Stimulated activated naive CD8-positive, alpha-beta T cell treated with anti-CD3 and anti-CD28 coated beads, Interleukin-15, Interleukin-2, amounts not matched to agents 100 U/mL and 50 U/mL, for 24 hours (primary cell): ENCODE data around the gene ASPG.

Experiments
- ATAC-seq: fragments of 150-1000 bp; cut with Tn5 transposase; one replicate; pipeline ENCODE4 v1.10.0; 2021
- DNase-seq: peaks from one replicate; pipeline ENCODE4 v3.0.0; 2021

Gene ASPG

DNA sequence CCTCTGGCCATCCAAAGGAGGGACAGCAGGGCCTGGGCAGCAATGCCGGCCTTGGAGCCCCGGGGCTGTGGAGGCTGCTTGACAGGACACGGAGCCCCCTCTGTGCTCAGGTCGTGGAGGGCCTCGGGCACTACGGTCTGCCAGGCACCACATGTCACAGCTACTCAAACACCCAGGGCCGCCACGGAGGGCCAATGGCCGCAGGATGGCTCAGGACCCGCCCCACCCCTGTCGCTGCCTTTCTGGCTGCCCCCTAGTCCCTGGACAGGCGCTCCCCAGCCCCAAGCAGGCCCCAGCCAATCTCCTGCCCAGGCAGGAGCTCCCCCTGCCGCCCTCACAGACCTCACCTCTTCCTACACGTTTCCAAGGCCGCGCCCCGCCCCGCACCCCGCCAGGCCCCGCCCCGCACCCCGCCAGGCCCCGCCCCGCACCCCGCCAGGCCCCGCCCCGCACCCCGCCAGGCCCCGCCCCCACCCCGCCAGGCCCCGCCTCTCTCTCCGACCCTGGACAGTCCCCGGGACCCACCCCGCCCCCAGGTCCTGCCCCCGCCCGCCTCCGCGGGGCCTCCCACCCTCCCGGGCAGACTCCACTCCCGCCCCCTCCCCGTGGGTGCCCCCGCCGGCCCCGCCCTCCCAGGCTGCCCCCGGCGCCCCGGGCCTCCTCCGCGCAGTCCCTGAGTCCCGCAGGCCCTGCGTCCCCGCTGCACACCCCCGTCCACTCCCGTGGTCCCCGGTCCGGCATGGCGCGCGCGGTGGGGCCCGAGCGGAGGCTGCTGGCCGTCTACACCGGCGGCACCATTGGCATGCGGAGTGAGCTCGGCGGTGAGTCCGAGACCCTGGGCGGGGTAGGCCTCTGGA, at the start of gene ASPG:
Gene ASPG (plus strand): TSS at position 669 of the 857 bp plus-strand sequence. CDS start 71 bp downstream, at position 740.
- ATAC-seq (no peak), DNase-seq (no peak)

DNA sequence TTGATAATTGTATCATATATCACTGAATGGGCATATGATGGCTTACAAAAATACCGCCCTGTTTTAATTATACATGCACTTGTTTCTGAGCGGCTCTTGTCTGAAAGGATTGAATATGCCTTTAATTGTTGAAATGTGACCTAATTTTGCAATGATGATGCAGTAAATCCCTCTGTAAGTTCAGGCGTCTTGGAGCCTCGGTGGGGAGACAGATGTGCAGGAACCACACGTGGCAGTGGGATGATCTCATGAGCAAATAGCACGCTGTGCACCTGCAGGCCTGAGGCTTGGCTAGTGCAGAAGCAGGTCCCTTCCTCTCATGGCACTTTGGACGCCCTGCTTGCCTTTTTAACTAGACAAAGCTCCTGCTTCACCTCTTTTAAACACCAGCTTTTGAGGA, 49.3 kb upstream of the ASPG start:
- DNase-seq (no peak), ATAC-seq (no peak)

DNA sequence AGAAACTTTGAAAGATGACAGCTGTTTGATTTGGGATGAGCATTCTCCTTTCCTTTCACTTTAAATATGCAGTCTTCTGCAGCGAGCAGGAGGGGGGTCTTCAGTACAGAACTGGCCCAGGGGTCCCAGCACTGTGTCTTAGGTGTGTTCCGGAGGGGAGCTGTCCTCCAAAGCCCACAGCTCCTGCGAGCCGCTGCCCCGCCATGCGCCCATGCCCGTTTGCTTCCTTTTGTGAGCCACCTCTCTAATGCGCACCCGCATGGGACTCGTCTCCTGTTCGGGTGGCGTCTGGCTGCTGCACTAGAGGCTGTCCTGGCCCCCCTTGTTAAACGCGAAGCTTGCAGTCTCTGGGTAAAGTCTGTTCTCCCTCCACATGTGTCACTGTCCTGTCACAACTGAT, 48.4 kb upstream of the ASPG start:
- no peak for ATAC-seq

DNA sequence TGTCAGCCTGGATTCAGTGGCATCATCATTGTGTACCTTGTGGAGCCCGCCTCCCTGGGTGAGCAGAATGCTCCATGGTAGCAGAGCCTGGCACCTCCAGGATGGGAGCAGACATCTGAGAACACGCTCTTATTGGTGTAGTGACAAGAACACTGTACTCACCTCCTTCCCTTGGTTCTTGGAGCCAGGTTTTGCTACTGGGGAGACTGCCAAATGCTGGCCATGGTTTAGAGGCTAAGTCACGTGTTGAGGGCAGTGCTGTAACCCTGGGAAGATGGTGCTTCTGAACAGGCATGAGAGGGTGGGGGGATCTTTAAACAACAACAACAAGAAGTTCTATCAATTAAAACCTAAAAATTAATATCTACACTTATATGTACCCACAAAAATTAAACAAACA, 47.6 kb upstream of the ASPG start:
- DNase-seq, result no peak
- ATAC-seq, result no peak

More for the DNA sequence above, 48.4 kb upstream of the ASPG start:
- no peak for DNase-seq

DNA sequence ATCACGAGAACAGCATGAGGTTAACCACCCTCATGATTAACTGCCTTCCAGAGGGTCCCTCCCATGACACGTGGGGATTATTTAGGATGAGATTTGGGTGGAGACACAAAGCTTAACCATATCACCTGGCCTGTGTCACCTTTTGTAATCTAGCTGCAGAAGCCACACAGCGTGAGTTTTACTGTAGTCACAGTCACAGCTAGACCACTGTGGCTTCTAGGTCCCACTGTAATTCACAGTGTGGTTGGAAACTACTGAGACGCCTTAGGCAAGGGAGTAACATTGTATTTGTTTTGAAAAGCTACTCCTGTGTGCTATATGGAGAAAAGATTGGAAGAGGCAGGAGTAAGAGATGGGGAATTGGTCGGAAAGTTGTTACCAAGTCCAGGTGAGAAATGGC, 46.3 kb upstream of the ASPG start:
- peak; percentile 49 for ATAC-seq
- DNase-seq, result no peak

DNA sequence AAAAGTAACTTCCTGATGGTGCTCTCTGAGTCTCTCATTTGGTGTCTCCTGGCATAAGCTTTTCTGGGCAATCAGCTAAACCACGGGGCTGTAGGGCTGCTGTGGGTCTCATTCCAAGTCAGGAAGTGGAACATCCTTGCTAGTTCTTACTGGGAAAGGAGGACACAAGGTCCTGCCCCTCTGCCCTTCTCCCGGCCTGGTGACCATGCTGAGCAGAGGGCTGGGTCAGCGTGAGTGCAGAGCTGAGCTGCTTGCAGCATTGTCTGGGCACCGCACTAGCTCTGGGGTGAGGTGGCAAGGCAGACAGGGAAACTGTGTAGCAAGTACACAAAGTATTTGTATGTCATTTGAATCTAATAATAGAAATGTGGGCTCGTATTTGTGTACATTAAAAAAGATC, 45.0 kb upstream of the ASPG start:
- DNase-seq (no peak), ATAC-seq (no peak)

DNA sequence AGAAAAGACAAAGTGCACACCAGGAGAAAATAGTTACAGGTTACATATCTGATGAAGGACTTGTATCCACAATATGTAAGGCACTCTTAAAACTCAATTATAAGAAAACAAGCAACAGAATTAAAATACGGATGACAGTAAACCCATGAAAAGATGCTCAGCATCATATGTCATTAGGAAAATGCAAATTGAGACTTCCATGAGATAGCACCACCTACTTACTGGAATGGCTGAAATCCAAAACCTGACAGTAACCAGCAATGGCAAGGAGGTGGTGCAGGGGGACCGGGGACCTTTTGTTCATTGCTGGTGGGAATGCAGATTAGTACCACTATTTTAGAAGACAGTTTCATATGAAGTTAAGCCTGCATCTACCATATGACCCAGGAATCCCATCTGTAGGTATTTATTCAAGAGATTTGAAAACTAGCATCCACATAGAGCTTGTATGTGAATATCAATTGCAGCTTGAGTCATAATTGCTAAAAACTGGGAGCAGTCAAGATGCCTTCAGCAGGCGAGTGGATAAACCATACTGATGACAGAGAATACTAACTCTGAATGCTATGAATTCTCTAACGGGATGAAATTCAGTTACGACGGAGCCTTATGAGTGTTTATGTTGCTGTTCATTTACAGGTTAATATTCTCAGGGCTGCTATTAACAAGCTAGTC, 43.9 kb upstream of the ASPG start:
- DNase-seq (no peak), ATAC-seq (no peak)

DNA sequence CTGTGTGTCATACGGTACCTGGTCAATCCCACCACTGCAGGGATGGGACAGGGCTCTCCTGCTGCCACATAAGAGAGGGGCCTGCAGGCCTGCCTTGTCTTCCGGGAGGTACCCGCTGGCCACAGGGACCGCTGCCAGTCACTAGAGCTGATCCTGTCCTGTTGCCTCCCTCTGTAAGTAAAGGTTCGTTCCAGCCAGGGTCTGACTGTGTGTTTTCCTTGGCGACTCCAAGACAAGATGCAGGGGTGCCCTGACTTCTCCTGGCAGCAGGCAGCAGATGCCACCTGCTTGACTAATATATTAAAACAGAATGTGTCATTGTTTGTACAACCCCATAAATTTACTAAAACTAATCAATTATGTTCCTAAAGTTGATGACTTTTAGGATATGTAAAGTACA, 41.5 kb upstream of the ASPG start:
- DNase-seq (no peak), ATAC-seq (no peak)

DNA sequence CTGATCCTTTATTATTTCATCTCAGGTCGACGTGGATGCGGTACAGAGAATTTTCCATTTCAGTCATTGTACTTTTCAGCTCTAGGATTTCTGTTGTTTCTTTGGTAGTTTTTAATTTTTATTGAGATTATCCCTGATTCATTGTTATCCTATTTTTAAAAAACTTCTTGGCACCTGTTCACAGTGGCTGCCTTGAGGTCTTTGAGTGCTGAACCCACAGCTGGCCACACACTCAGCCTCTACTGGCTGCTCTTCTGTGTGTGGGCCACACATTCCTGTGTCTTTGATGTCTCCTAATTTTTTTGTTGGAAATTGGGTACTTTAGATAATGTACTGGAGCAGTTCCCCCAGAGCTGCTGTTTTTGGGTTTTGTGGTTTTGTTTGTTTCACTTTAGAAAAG, 37.7 kb upstream of the ASPG start:
- DNase-seq, result no peak
- no peak for ATAC-seq

DNA sequence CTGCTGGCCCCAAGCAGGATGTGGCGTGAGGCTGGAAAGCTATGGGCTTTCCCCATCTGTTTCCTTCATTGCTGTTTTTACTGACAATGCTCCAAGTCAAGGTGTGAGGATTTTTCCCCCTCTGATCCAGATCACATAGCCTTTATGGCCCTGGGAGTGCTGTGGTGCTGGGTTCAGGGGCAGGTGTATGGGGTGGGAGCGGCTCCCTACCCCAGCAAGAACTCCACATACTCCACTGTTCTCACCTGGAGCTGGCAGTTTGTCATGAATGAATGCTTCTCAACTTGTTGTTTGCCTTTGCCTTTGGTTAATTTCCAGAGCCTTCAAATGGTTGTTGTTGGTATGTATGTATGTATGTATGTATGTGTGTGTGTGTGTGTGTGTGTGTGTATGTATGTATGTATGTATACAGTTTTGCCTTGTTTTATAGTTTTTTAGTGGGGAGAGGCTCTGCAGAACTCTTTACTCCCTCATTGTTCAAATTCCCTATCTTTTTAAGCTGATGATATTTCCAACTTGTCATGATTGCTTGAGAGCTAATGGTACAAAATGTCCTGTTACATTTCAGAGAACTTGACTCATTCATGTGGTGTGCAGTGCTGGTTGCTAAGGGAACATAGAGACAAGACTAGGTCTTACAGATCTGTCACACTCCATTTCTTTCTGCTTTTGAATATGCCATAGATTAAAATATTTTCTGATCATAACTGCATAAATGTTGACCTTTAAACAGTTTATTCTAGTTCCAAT, 36.6 kb upstream of the ASPG start:
- no peak for ATAC-seq
- no peak for DNase-seq

DNA sequence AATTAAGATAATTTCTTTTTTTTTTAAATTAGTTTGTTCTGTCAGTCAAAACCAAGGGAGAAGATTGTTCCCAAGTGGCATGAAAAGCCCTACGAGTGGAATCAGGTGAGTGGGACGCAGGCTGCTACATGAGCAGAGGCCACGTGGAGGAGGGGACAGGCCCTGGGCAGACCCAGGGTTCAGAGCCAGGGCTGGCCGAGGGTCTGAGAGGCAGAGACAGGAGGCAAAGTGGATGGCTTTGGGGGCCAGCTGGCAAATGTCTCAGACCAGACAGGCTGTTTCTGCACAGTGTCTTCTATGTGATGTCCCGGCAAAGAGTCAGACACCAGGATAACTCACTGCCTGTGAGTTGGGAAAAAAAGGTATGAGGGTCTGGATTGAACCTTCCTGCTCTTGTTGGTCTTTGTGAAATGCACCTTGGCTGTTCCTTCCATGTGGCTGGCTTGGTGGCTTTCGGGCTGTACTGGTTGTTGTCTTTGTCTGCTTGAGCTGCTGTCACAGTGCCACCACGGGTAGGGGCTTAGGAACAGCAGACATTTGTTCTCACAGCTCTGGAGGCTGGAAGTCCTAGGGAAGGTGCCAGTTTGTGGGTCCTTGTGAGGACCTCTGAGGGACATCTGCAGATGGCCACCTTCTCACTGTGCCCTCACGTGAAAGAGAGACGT, 35.8 kb upstream of the ASPG start:
- DNase-seq (no peak), ATAC-seq (no peak)

DNA sequence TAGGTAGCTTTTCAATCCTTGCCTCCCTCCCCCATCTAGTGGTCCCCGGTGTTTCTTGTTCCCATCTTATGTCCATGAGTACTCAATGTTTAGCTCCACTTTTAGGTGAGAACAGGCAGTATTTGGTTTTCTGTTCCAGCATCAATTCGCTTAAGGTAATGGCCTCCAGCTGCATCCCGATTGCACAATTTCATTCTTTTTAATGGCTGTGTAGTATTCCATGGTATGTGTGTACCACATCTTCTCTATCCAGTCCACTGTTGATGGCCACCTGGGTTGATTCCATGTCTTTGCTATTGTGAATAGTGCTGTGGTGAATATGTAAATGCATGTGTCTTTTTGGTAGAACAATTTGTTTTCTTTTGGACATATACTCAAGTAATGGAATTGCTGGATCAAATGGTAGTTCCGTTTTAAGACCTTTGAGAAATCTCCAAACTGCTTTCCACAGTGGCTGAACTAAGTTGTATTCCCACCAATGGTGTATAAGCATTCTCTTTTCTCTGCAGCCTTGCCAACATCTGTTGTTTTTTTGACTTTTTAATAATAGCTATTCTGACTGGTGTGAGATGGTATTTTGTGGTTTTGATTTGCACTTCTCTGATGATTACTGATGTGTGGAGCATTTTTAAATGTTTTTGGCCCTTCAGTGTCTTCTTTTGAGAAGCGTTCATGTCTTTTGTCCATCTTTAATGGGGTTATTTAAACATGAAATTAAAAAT, 34.2 kb upstream of the ASPG start:
- no peak for DNase-seq
- ATAC-seq, result no peak

DNA sequence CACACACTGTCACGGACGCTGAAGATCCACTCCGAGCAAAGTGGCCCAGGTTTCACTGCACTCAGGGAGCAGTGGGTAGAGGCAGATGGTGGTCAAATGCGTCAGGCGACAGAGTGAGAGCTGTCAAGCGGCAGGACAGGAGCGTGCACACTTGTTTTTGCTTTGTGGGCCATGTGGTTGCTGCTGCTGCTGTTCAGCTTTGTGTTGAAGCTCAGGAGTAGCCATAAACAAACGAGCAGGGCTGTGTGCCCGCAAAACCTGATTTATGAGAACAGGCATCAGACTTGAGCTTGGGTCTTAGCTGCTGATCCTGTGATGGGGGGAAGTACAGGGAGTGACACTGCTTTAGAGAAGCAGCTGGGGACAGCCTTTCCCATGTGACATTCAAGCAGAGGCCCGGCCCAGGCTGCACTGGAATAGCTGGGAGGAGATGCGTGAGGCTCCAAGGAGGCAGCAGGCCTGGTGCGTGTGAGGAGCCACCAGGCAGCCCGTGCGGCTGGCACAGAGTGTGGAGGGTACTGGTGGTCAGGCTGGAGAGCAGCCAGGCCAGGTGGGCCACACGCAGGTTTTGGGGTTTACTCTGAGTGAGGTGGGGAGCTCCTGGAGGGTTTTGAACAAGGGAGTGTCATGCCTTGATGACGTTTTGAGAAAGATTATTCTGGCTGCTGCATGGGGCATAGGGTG, 31.1 kb upstream of the ASPG start:
- ATAC-seq (no peak), DNase-seq (no peak)

DNA sequence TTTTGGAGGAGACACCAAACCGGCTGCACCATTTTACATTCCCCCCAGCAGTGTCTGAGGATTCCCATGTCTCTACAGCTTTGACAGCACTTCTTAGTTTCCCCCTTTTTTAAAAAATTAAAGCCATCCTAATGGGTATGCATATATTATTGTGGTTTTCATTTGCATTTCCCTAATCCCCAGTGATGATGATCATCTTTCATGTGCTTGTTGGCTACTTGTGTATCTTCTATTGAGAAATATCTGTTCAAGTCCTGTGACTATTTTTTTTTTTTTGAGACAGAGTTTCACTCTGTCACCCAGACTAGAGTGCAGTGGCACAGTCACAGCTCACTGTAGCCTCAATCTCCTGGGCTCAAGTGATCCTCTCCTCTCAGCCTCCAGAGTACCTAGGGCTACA, 23.2 kb upstream of the ASPG start:
- ATAC-seq, result no peak

DNA sequence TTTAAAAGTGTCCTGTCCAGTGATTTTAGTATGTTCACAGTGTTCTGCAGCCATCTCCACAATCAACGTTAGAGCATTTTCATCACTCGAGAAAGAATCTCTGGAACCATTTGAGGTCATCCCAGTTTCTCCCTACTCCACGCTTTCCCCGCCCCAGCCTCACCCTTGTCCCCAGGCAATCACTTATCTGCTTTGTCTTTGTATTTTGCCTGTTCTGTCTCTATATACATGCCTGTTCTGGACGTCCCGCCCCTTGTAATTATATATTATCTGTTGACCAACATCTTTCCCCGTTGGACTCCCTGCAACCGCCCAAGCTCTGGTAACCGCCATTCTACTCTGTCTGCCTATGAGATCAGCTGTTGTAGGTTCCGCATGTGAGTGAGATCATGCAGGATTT, 21.5 kb upstream of the ASPG start:
- no peak for ATAC-seq
- DNase-seq, result no peak

More for the DNA sequence above, 23.2 kb upstream of the ASPG start:
- DNase-seq, result no peak

DNA sequence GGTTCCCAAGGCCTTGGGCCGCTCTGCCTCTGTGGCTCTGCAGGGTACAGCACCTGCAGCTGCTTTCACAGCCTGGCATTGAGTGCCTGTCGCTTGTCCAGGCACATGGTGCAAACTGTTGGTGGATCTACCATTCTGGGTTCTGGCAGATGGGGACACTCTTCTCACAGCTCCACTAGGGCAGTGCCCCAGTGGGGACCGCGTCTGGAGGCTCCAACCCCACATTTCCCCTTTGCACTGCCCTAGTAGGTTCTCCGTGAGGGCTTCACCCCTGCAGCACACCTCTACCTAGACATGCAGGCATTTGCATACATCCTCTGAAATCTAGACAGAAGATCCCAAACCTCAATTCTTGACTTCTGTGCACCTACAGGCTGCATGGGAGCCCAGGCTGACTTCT, 19.2 kb upstream of the ASPG start:
- no peak for DNase-seq
- ATAC-seq, result no peak

DNA sequence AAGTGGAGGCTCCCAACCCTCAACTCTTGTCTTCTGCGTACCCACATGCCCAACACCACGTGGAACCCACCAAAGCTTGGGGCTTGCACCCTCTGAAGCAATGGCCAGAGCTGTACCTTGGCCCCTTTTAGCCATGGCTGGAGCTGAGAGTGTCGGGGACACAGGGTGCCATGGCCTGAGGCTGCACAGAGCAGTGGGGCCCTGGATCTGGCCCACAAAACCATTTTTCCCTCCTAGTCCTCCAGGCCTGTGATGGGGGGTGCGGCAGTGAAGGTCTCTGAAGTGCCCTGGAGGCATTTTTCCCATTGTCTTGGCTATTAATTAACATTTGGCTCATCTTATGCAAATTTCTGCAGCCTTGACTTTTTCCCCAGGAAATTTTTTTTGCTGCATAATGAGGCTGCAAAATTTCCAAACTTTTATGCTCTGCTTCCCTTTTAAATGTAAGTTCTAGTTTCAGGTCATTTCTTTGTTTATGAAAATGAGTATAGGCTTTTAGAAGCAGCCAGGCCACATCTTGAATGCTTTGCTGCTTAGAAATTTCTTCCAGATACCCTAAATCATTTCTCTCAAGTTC, 18.7 kb upstream of the ASPG start:
- DNase-seq (no peak), ATAC-seq (no peak)

DNA sequence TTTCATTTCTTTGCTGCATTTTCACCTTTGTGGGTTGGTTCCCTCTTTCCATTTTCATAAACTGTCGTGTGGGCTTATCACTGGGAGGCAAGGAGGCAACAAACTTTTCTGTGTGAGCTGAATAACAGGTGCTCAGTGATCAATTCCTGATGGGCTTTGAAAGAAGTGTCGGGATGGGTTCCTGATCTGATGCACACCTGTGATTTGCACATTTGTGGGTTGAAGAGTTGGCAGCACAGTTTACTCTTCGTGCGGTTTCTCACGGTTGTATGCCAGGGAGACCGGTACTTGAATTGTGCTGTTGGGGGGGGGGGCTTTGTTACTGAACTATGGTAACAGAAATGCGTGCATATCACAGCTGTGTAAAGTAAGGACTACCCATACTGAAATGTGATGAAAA, 16.0 kb upstream of the ASPG start:
- ATAC-seq (no peak), DNase-seq (no peak)

DNA sequence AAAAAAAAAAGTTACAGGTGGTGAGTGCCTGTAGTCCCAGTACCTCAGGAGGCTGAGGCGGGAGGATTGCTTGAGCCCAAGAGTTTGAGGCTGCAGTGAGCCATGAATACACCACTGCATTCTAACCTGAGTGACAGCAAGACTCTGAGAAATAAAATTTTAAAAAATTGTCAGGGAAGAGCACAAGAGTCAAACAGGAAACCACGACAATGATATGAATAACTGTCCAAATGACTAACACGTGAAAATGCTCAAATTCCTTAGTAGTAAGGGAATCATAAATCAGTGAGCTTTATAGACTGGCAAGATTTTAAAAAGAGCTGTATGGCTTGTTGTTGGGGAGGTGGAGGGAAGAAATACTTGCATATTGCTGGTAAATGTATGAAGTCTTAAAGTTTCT, 12.9 kb upstream of the ASPG start:
- no peak for ATAC-seq
- DNase-seq, result no peak

DNA sequence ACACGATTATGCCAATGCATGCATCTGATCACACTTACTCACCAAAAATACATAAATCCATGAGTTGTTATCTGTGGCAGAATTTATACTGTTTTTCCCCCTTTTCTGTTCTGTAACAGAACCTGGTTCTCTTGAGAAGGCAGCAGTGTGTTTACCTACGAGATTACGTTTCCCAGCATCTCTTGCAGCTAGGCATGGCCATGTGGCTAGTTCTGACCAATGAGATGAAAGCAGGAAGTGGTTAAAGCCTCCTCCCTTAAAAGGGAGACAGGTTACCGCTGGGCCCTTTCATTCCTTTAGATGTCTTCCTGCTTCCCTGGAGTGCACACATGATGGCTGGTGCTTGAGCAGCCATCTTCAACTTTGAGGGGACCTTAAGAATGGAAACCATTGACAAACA, 11.7 kb upstream of the ASPG start:
- no peak for DNase-seq
- ATAC-seq, result no peak
